ENCODE data around the gene TSFM.

The TSFM gene

GRCh38 chr12:57834086-57834876 lies 51.7 kb downstream of the TSFM start:
- no peak for DNase-seq (ENCODE audit: low spot score)

GRCh38 chr12:57835366-57836288 lies 53.0 kb downstream of the TSFM start:
- no peak for DNase-seq (ENCODE audit: low spot score)

- peak; percentile 34 for DNase-seq (ENCODE audit: low spot score)
Observed at GRCh38 chr12:57836442-57837375, 54.1 kb downstream of the TSFM start.

GRCh38 chr12:57837864-57838562 lies 55.4 kb downstream of the TSFM start:
- DNase-seq (ENCODE audit: low spot score): peak; percentile 18

GRCh38 chr12:57838594-57839302 lies 56.2 kb downstream of the TSFM start:
- peak; percentile 28 for DNase-seq (ENCODE audit: low spot score)

GRCh38 chr12:57839996-57840395 lies 57.4 kb downstream of the TSFM start:
- no peak for DNase-seq (ENCODE audit: low spot score)

DNA sequence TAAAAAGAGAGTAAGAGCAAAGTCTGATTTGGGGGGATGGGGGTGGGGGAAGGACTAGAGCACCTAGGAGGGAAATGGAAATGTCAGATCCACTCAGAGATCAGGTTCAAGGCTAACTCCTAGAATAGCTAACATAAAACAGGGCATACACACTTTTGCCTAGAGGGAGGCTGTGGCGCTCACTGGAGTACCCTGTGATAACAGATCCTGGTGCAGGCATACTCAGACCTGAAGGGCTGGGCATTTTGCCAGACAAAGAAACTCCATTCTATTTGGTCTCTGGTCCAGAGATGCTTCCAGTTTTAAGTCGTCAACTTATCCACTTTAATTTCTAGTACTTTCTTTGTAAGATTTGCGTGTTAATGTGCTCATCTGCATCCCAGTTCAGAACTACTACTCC lies 58.1 kb downstream of the TSFM start:
- no peak for DNase-seq (ENCODE audit: low spot score)

GRCh38 chr12:57841445-57841844 lies 58.9 kb downstream of the TSFM start:
- DNase-seq (ENCODE audit: low spot score): no peak

DNA sequence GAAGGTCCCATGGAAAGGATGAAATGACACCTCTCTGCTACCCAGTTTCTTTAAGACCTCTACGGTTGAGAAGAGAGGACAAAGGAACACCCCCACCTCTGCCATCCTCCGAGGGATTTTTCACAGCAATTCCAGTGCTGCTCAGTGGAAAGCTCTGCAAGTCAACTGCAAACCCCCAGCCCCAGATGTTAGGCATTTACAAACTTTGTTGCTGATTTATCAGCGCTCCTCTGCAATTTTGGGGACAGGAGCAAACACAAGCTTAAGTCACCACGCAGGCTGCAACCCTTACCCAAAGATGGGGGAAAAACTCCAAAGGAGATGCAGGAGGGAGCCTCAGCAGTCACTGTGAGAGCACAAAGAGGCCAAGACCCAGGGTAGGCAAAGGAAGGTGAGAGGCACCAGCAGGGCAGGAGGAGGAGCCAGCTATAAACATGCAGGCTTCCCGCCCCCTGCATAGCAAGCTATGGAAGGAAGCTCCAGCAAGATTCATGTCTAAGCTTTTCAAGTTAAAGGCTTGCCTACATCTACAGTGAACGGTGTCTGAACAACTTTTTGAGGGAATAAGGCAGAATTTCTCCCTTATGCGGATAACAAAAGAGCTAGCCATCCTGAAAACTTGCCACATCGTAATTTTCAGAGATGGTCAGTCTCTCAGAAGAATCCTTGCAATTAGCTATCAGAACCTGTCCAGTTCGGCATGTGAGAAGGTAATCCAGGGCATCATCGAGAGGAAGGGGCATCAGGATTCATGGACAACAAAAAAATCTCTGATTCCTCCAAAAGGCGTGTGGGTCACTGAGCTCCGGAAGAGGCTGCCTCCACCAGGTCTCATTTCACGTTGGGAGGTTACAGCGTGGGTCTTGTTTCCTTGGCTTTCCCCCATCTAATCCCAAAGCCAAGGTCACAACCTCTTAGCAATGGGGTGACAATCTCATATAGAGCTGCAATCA lies 60.0 kb downstream of the TSFM start:
- DNase-seq (ENCODE audit: low spot score): no peak

- no peak for DNase-seq (ENCODE audit: low spot score)
Observed at GRCh38 chr12:57844709-57845477, 62.3 kb downstream of the TSFM start.

DNA sequence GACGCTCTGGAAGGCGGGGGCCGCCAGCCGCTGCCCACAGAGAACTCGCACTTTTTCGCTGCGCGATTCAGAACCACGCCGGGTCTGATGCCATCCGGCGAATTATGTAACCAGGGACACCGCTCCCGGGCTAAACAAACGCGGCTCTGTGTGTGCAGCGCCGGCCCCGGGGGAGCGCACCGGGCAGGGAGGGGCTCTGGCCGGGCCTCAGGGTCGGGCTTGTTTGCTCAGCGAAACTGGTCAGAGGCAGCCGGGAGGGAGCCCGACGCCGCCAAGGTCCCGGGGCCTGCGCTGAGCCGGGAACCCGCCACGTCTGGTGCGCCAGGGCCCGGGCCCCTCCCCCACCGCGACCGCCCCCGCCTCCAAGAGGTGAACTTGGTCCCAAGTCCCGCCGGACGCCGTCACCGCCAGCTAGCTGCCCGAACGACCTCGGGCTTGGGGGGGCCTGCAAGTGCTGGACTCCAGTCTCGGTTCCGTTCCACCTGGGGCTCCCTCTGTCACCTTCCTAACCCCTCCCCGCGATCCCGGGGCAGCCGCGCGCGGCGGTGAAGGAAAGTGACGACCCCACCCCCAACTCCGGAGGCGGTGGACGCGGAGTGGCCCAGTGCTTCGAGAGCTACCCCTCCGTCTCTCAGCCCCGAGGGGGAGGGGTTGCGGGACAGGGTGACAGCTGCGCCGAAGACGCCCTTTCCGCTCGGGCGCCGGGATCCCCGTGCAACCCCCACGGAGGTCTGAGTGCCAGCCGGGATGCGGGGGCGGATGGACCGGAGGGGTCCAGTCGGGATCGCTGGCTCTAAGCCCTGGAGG lies 63.1 kb downstream of the TSFM start:
- DNase-seq (ENCODE audit: low spot score): peak; percentile 38

GRCh38 chr12:57846285-57846576 lies 63.6 kb downstream of the TSFM start:
- no peak for DNase-seq (ENCODE audit: low spot score)

DNA sequence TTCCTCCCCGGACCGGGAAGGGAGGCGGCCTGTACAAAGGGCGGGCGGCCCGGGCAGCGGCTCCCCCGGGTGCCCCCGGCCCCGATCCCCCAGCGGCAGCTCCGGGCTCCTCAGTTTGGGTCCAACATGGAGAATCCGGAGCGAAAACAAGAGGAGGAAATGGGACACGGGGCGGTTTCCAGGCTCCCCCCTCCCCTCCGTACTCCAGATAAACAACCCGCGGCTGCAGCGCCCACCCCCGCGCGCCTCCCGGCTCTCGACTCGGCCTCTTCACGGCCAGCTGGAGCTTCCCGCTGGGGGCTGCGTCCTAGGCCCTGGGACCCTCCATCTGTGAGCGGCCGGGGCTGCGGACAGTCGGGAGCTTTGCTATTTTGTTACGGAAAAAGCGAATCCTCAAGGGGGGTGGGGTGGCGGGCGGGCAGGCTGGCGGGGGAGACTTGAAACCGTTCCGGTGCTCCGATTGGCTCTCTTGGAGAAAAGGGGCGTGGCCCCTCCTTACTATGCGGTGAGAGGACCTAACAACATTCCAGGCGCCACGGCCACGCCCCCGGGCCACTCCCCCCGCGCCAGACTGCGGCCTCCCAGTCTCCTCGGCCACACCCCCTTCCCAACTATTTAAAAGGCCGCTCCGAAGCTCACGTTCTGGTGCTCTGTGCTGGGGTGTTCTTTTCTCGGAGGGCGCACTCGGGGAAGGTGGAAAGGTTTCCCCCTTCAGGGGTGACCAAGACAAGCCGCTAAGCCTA lies 64.2 kb downstream of the TSFM start, which contains the start of gene CTDSP2:
Gene CTDSP2, minus strand, starts transcription at position 153 of the 743 bp plus-strand sequence. CDS start 294 bp downstream, outside the sequence.
- peak; percentile 92 for DNase-seq (ENCODE audit: low spot score)
